ENCODE measurements around the gene FBXL17.

DNA sequence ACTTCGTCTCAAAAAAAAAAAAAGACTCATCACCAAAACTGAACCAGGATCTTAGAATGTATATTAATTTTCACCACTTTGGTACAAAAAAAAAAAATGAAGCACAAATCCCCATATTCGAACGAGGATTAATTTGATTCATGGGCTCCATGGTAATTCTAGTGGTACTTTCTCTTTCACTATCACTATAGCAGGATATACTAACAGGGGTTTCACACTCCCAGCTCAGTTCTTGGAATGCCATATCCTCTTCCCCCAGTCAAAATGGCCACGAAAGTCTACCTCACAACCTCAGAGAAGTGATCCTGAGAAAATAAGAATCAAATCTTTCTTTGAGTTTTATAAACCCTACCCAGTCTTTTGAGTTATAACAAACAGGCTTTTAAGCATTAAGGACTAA, 235.7 kb downstream of the FBXL17 start:
- TF ChIP-seq SIN3A (IDR thresholded peaks at IDR 0.05; ENCODE audit: borderline replicate concordance, insufficient read depth, low read length) (no peak), TAF1 (IDR thresholded peaks at IDR 0.05; ENCODE audit: borderline replicate concordance, insufficient read depth, low read length) (no peak)
